ENCODE results near the gene ING5.

DNA sequence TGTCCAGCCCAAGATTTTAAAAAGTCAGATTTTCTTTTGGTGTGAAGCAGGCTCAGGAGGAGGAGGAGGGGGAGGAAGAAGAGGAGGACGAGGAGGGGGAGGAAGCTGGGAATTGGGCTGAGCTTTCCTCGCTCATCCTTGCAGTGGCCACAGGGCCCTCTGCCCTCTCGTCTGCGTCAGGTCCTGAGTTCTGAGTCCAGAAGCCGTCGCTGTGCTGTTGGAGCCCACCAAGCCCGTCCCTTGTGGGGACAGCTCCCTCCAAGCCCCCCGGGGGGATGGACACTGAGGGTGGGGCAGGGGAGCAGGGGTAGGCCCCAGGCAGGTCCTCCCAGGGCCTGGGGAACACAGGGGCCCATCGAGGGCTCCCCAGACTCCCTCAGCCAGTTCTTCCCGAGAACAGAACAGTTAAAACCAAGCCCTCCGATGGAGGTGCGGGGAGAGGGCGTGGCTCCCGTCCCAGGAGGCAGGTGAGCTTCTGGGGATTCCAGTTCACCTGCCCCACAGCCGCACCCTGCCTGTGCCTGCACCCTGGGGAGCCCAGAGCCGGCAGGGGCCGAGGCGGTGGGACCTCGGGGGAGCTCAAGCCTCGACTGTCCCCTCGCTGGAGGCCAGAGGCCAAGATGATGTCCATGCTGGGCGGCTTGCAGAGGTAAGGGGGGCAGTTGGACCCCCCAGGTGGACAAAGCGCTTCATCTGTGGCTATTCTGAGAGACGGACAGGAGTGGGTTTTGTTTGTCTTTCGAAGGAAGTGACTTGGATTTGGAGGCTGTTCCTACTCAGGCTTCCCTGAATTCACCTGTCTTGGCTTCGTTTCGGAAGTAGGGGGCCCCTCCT lies 74.7 kb downstream of the ING5 start, which contains the start of gene GAL3ST2:
- no peak for TF ChIP-seq CTCF (IDR thresholded peaks at IDR 0.05; ENCODE audit: insufficient read depth, low read length)
- no peak for TF ChIP-seq POLR2AphosphoS5 (IDR thresholded peaks at IDR 0.05; ENCODE audit: low read depth)

All from HL-60 (cell line).